T-helper 17 cell (primary cell): ENCODE results near the gene FREM2. TPM values are rescaled to one million over a fixed set of nuclear protein-coding genes. Genes with fewer than 3 reads are reported as not detected.

Experiments used
- ATAC-seq: fragments of 150-1000 bp; cut with Tn5 transposase; 2 replicates; pipeline ENCODE4 v1.10.0; 2021; ENCODE audit warnings: mild to moderate bottlenecking, moderate library complexity
- DNase-seq, 3 donors: peaks; one replicate each; pipeline versions ENCODE4 v3.0.0 to v3.0.0-alpha.2; 2020 to 2021
- H3K9me3 ChIP-seq: one replicate; pipeline ENCODE4 v1.7.0; 2013; ENCODE audit warnings: low read length, mild to moderate bottlenecking; ENCODE audit not compliant: control insufficient read depth, poor library complexity, severe bottlenecking
- H3K27ac Mint-ChIP-seq: one replicate; pipeline ENCODE4 v1.8.0; 2022; ENCODE audit warnings: mild to moderate bottlenecking, moderate library complexity, mixed read lengths
- H3K27me3 Mint-ChIP-seq: one replicate; pipeline ENCODE4 v1.8.0; 2022; ENCODE audit warnings: mixed read lengths
- H3K36me3 Mint-ChIP-seq: one replicate; pipeline ENCODE4 v1.8.0; 2022; ENCODE audit warnings: low read depth, mixed read lengths
- H3K4me1 Mint-ChIP-seq: one replicate; pipeline ENCODE4 v1.8.0; 2022; ENCODE audit warnings: mild to moderate bottlenecking, mixed read lengths
- H3K4me3 Mint-ChIP-seq: one replicate; pipeline ENCODE4 v1.8.0; 2022; ENCODE audit warnings: mild to moderate bottlenecking, moderate library complexity, mixed read lengths
- total RNA-seq, 4 donors: library from RNA in 2 of 4; stranded (reverse) in 2 of 4; gene quantifications; one replicate each; pipeline ENCODE4 v1.2.3 and lab custom pipeline; 2022 to 2026

Gene FREM2
- total RNA-seq, 2 donors from 2014 or later: not detected

- H3K4me1 Mint-ChIP-seq: no peaks in the 10 kb centered on the region
- H3K36me3 Mint-ChIP-seq: no peaks in the 10 kb centered on the region
- H3K9me3 ChIP-seq: no peaks in the 10 kb centered on the region
- ATAC-seq (no peak), DNase-seq (no peak)
- H3K4me3 Mint-ChIP-seq: no peak overlapping the region
- peaks cover 10% of the 10 kb centered on the region for H3K27me3 Mint-ChIP-seq
- H3K27ac Mint-ChIP-seq: no peak overlapping the region
Observed at GRCh38 chr13:38785490-38785889, 98.6 kb downstream of the FREM2 start.

- Mint-ChIP-seq H3K4me1 (no peaks in the 10 kb centered on the region), H3K4me3 (no peak overlapping the region), H3K27me3 (peaks cover 10% of the 10 kb centered on the region), H3K36me3 (no peaks in the 10 kb centered on the region), H3K27ac (no peak overlapping the region)
- no peaks in the 10 kb centered on the region for H3K9me3 ChIP-seq
- DNase-seq (no peak), ATAC-seq (no peak)
Observed at GRCh38 chr13:38787550-38787949, 100.7 kb downstream of the FREM2 start.

GRCh38 chr13:38796890-38797289 is 110.0 kb downstream of the FREM2 start:
- Mint-ChIP-seq H3K4me3 (no peak overlapping the region), H3K4me1 (no peaks in the 10 kb centered on the region), H3K36me3 (no peaks in the 10 kb centered on the region), H3K27me3 (no peaks in the 10 kb centered on the region), H3K27ac (no peak overlapping the region)
- ATAC-seq: no peak
- no peak for DNase-seq
- H3K9me3 ChIP-seq: no peaks in the 10 kb centered on the region

DNA sequence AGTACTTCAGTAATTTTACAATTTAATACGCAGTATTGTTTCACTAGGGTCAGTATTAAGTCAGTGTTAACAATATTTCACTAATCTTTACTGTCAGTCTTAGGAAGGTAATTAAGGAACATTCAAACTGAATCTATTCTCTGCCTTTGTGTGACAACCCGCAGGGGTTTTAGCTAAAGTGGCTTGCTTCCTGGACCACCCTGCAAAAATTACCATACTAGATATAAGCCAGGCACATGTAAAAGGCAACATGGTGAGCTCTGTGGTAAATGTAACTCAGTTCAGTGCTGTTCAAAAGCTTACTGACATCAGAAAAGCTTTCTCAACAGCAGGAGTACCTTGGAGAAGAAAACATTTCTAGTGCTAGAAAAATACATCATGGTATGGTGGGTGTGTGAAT is 116.7 kb downstream of the FREM2 start:
- ATAC-seq (no peak), DNase-seq (no peak)
- Mint-ChIP-seq H3K4me3 (no peak overlapping the region), H3K4me1 (no peaks in the 10 kb centered on the region), H3K27ac (no peak overlapping the region), H3K36me3 (no peaks in the 10 kb centered on the region), H3K27me3 (no peaks in the 10 kb centered on the region)
- H3K9me3 ChIP-seq: no peaks in the 10 kb centered on the region

GRCh38 chr13:38804061-38804460 is 117.2 kb downstream of the FREM2 start:
- no peaks in the 10 kb centered on the region for H3K36me3 Mint-ChIP-seq
- H3K9me3 ChIP-seq: no peaks in the 10 kb centered on the region
- no peak for DNase-seq
- H3K27me3 Mint-ChIP-seq: no peaks in the 10 kb centered on the region
- ATAC-seq: no peak
- H3K4me3 Mint-ChIP-seq: no peak overlapping the region
- H3K4me1 Mint-ChIP-seq: no peaks in the 10 kb centered on the region
- no peak overlapping the region for H3K27ac Mint-ChIP-seq

DNA sequence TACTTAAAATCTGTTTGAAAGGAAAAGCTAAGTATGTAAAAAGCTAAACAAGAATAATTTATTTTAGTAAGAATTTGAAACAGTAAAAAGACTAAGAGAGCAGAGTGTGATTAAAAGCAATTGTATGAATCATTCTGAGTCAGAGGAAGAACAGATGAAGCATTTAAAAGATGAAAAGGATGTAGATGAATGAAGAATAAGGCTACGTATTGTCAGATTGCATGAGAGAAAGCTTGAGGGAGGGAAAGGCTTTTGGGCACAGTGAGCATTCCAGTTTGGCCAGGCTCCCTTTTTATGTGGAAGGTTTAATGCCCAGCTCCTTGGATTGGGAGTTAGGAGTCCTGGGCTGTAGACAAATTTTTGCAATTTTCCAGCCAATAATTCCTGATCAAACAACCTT is 117.7 kb downstream of the FREM2 start:
- DNase-seq (no peak), ATAC-seq (no peak)
- Mint-ChIP-seq H3K27ac (no peak overlapping the region), H3K36me3 (no peaks in the 10 kb centered on the region), H3K27me3 (no peaks in the 10 kb centered on the region), H3K4me3 (no peak overlapping the region), H3K4me1 (no peaks in the 10 kb centered on the region)
- H3K9me3 ChIP-seq: no peaks in the 10 kb centered on the region

DNA sequence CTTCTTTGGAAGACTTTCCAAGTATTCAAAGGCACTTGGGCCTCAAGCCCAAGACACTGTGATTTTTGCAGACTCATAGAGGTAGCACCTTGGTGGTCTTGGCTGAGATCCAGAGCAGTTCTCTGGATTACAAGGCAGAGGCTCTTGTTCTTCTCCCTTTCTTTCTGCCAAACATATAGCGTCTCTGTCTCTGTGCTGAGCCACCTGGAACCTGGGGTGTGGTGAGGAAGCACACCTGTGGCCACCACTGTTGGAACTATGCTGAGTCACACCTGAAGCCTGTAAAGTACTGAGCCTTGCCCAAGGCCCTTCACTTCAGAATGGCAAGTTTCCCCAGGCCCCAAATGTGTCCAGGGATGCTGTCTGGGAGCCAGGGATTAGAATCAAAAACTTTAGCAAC is 127.5 kb downstream of the FREM2 start:
- Mint-ChIP-seq H3K4me3 (no peak overlapping the region), H3K27ac (no peak overlapping the region), H3K4me1 (no peaks in the 10 kb centered on the region), H3K36me3 (no peaks in the 10 kb centered on the region), H3K27me3 (no peaks in the 10 kb centered on the region)
- DNase-seq (no peak), ATAC-seq (no peak)
- no peaks in the 10 kb centered on the region for H3K9me3 ChIP-seq

- Mint-ChIP-seq H3K27ac (no peak overlapping the region), H3K4me1 (no peaks in the 10 kb centered on the region), H3K36me3 (no peaks in the 10 kb centered on the region), H3K27me3 (no peaks in the 10 kb centered on the region), H3K4me3 (no peak overlapping the region)
- ATAC-seq (no peak), DNase-seq (no peak)
- peaks cover 4% of the 10 kb centered on the region for H3K9me3 ChIP-seq
Observed at GRCh38 chr13:38819053-38819452, 132.2 kb downstream of the FREM2 start.

GRCh38 chr13:38819596-38819995 is 132.7 kb downstream of the FREM2 start:
- H3K27ac Mint-ChIP-seq: no peak overlapping the region
- H3K9me3 ChIP-seq: peaks cover 4% of the 10 kb centered on the region
- no peaks in the 10 kb centered on the region for H3K27me3 Mint-ChIP-seq
- ATAC-seq (no peak), DNase-seq (no peak)
- H3K4me1 Mint-ChIP-seq: no peaks in the 10 kb centered on the region
- H3K36me3 Mint-ChIP-seq: no peaks in the 10 kb centered on the region
- no peak overlapping the region for H3K4me3 Mint-ChIP-seq

- Mint-ChIP-seq H3K27me3 (no peaks in the 10 kb centered on the region), H3K27ac (no peak overlapping the region), H3K36me3 (no peaks in the 10 kb centered on the region), H3K4me3 (no peak overlapping the region), H3K4me1 (no peaks in the 10 kb centered on the region)
- DNase-seq (no peak), ATAC-seq (no peak)
- H3K9me3 ChIP-seq: peaks cover 4% of the 10 kb centered on the region
Observed at GRCh38 chr13:38821770-38822551, 135.1 kb downstream of the FREM2 start.

GRCh38 chr13:38824342-38824741 is 137.5 kb downstream of the FREM2 start:
- Mint-ChIP-seq H3K4me3 (no peak overlapping the region), H3K4me1 (no peaks in the 10 kb centered on the region), H3K36me3 (no peaks in the 10 kb centered on the region)

DNA sequence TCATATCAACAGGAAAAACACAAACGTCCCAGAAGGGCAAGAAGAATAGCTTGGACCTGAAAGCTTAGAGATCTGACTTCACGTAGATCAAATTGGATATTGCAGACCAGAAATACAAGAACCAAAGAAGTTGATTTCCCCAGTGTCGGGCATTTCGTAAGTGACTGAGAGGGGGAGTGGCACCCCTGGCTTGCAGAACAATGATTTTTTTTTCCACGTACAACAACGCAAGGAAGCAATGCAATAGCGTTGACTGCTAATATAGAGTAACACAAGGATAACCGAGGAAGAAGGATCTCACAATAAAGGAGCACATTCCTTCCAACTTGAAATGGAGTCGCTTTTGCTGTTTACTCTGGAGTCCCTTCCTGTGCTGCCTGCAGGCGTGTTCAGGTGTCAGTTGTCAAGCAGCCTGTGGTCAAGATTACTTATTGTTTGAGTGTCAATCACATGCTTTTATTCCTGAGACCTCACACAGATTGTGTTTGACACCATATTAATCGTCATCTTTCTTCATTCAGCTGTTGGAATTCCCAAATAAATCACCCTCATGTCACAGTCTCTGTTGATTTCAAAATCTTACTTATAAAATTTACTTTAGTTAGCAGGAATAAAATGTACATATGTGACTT is 139.4 kb downstream of the FREM2 start:
- no peaks in the 10 kb centered on the region for H3K4me1 Mint-ChIP-seq
- H3K27me3 Mint-ChIP-seq: no peaks in the 10 kb centered on the region
- ATAC-seq (no peak), DNase-seq (no peak)
- H3K27ac Mint-ChIP-seq: no peak overlapping the region
- no peaks in the 10 kb centered on the region for H3K36me3 Mint-ChIP-seq
- H3K9me3 ChIP-seq: no peaks in the 10 kb centered on the region
- H3K4me3 Mint-ChIP-seq: no peak overlapping the region

More at GRCh38 chr13:38824342-38824741, 137.5 kb downstream of the FREM2 start:
- Mint-ChIP-seq H3K27me3 (no peaks in the 10 kb centered on the region), H3K27ac (no peak overlapping the region)
- peaks cover 4% of the 10 kb centered on the region for H3K9me3 ChIP-seq
- no peak for ATAC-seq
- DNase-seq: no peak

- Mint-ChIP-seq H3K4me1 (no peaks in the 10 kb centered on the region), H3K36me3 (no peaks in the 10 kb centered on the region), H3K4me3 (no peak overlapping the region), H3K27ac (no peak overlapping the region), H3K27me3 (no peaks in the 10 kb centered on the region)
- DNase-seq (no peak), ATAC-seq (no peak)
- no peaks in the 10 kb centered on the region for H3K9me3 ChIP-seq
Observed at GRCh38 chr13:38830442-38831045, 143.7 kb downstream of the FREM2 start.
